ENCODE measurements around the gene NLGN1.
"Not testable (repeated sequence)": the region's sequence is repeated elsewhere in the genome, so short reads cannot be mapped to it uniquely, and the experiment has no call there.

The NLGN1 gene

GRCh38 chr3:174156200-174156599, 758.7 kb downstream of the NLGN1 start:
- DNase-seq (ENCODE audit: low read depth, low spot score): peak; percentile 17

- DNase-seq (ENCODE audit: low read depth, low spot score): no peak
Observed at GRCh38 chr3:174158674-174159073, 761.1 kb downstream of the NLGN1 start.

- no peak for DNase-seq (ENCODE audit: low read depth, low spot score)
Observed at GRCh38 chr3:174159604-174160003, 762.1 kb downstream of the NLGN1 start.

GRCh38 chr3:174162550-174162949, 765.0 kb downstream of the NLGN1 start:
- no peak for DNase-seq (ENCODE audit: low read depth, low spot score)

GRCh38 chr3:174168026-174168425, 770.5 kb downstream of the NLGN1 start:
- DNase-seq (ENCODE audit: low read depth, low spot score): no peak

- DNase-seq (ENCODE audit: low read depth, low spot score): no peak
Observed at GRCh38 chr3:174168538-174169254, 771.2 kb downstream of the NLGN1 start.

GRCh38 chr3:174169736-174170135, 772.2 kb downstream of the NLGN1 start:
- DNase-seq (ENCODE audit: low read depth, low spot score): no peak

- no peak for DNase-seq (ENCODE audit: low read depth, low spot score)
Observed at GRCh38 chr3:174170248-174170647, 772.7 kb downstream of the NLGN1 start.

- no peak for DNase-seq (ENCODE audit: low read depth, low spot score)
Observed at GRCh38 chr3:174186377-174186989, 788.9 kb downstream of the NLGN1 start.

- no peak for DNase-seq (ENCODE audit: low read depth, low spot score)
Observed at GRCh38 chr3:174191380-174191779, 793.8 kb downstream of the NLGN1 start.

- no peak for DNase-seq (ENCODE audit: low read depth, low spot score)
Observed at GRCh38 chr3:174191895-174192294, 794.4 kb downstream of the NLGN1 start.

GRCh38 chr3:174192471-174192870, 794.9 kb downstream of the NLGN1 start:
- no peak for DNase-seq (ENCODE audit: low read depth, low spot score)

- no peak for DNase-seq (ENCODE audit: low read depth, low spot score)
Observed at GRCh38 chr3:174193604-174194003, 796.1 kb downstream of the NLGN1 start.

- no peak for DNase-seq (ENCODE audit: low read depth, low spot score)
Observed at GRCh38 chr3:174197416-174197815, 799.9 kb downstream of the NLGN1 start.

- peak; percentile 20 for DNase-seq (ENCODE audit: low read depth, low spot score)
Observed at GRCh38 chr3:174198199-174198598, 800.7 kb downstream of the NLGN1 start.

GRCh38 chr3:174199696-174200095, 802.2 kb downstream of the NLGN1 start:
- no peak for DNase-seq (ENCODE audit: low read depth, low spot score)

- DNase-seq (ENCODE audit: low read depth, low spot score): no peak
Observed at GRCh38 chr3:174202116-174202515, 804.6 kb downstream of the NLGN1 start.

GRCh38 chr3:174202561-174202960, 805.0 kb downstream of the NLGN1 start:
- DNase-seq (ENCODE audit: low read depth, low spot score): no peak

- no peak for DNase-seq (ENCODE audit: low read depth, low spot score)
Observed at GRCh38 chr3:174204765-174205164, 807.2 kb downstream of the NLGN1 start.

GRCh38 chr3:174206607-174207192, 809.2 kb downstream of the NLGN1 start:
- no peak for DNase-seq (ENCODE audit: low read depth, low spot score)

GRCh38 chr3:174208161-174208560, 810.6 kb downstream of the NLGN1 start:
- DNase-seq (ENCODE audit: low read depth, low spot score): no peak

- DNase-seq (ENCODE audit: low read depth, low spot score): not testable (repeated sequence)
Observed at GRCh38 chr3:174211896-174212295, 814.4 kb downstream of the NLGN1 start.

GRCh38 chr3:174215456-174215855, 817.9 kb downstream of the NLGN1 start:
- no peak for DNase-seq (ENCODE audit: low read depth, low spot score)

Data from smooth muscle cell of the brain vasculature (primary cell).